HCT116 (cell line): ENCODE results near the gene BRAT1.

Experiments used
- CTCF ChIP-seq, 3 experiments: fragments of 200-600 bp in 1 of 3; sonication (generic) in 1 of 3; IDR thresholded peaks in 2 of 3; conservative IDR thresholded peaks in 1 of 3; 2 replicates each; pipeline ENCODE4 v1.5.1; 2012 to 2017; ENCODE audit warnings: low read depth in 2 of 3, low read length in 2 of 3, antibody characterized with exemption in 1 of 3, borderline replicate concordance in 1 of 3, control low read depth in 1 of 3, mild to moderate bottlenecking in 1 of 3, mixed read lengths in 1 of 3, mixed run types in 1 of 3, moderate library complexity in 1 of 3; ENCODE audit not compliant: insufficient read depth in 1 of 3
- SIN3A ChIP-seq: IDR thresholded peaks from 2 replicates; pipeline ENCODE4 v1.6.1; 2012; ENCODE audit warnings: low read depth

- TF ChIP-seq SIN3A (no peak), CTCF (IDR thresholded peaks at IDR 0.05 in 2 of 3, conservative IDR thresholded peaks at IDR 0.05 in 1 of 3; ENCODE audit: borderline replicate concordance in 1 of 3, insufficient read depth in 1 of 3, low read depth in 2 of 3, low read length in 2 of 3) (no peak)
These were observed 37.9 kb upstream of the BRAT1 start for GRCh38 chr7:2593036-2593727.
